ENCODE results near the gene OBP2B. TPM values are rescaled to one million over a fixed set of nuclear protein-coding genes. Genes with fewer than 3 reads are reported as not detected.
A peak's percentile ranks its signal among the peaks of the same experiment; 100 is the strongest.

The OBP2B gene
- total and polyA plus RNA-seq, 9 of the 15 experiments (the other 6 are each of a cell fraction or from before 2014, with no cell fraction given) = not detected

DNA sequence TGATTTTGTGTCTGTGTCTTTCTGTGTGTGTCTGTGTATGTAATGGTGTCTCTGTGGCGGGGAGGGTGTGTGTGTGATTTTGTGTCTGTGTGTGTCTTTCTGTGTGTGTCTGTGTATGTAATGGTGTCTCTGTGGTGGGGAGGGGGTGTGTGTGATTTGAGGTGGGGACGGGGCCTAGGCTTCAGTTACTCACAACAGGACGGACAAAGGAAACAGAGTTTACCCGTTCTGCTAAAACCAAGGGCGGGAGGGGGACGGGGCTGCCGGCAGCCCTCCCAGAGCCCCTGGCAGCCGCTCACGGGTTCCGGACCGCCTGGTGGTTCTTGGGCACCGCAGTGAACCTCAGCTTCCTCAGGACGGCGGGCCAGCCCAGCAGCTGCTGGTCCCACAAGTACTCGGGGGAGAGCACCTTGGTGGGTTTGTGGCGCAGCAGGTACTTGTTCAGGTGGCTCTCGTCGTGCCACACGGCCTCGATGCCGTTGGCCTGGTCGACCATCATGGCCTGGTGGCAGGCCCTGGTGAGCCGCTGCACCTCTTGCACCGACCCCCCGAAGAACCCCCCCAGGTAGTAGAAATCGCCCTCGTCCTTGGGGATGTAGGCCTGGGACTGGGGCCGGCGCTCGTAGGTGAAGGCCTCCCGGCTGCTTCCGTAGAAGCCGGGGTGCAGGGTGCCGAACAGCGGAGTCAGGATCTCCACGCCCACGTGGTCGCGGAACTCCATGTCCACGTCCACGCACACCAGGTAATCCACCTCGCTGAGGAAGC, 46.5 kb upstream of the OBP2B start:
- Histone ChIP-seq H3K27ac (ENCODE audit: extremely low read depth, low read depth, low read length) (no peak overlapping the region), H3K36me3 (ENCODE audit: control insufficient read depth, insufficient read depth, low read length) (peaks cover 42% of the 10 kb centered on the region; the same call in 2 of the 3 replicates), H3K9me3 (replicated peaks; ENCODE audit: control insufficient read depth, insufficient read depth, low read depth, low read length) (no peaks in the 10 kb centered on the region), H3K9me1 (ENCODE audit: control insufficient read depth, insufficient read depth, low read length) (no peaks in the 10 kb centered on the region), H3K4me1 (replicated peaks in 1 of 2; ENCODE audit: control insufficient read depth in 2 of 2, insufficient read depth in 2 of 2, low read length in 2 of 2) (peaks cover 3 to 50% of the 10 kb centered on the region in 2 experiments; a peak in 3 of 5 replicates), H3K27me3 (ENCODE audit: control insufficient read depth in 2 of 2, insufficient read depth in 2 of 2, low read length in 2 of 2) (no peaks in the 10 kb centered on the region; a peak in 1 of 5 replicates), H3K4me2 (ENCODE audit: insufficient read depth, low read length) (no peak overlapping the region), H3K4me3 (no peak overlapping the region), H4K20me1 (replicated peaks; ENCODE audit: control insufficient read depth, insufficient read depth, low read length) (peaks cover 1% of the 10 kb centered on the region; the same call in 1 of the 2 replicates), H3K9ac (ENCODE audit: insufficient read depth in 1 of 2, low read depth in 2 of 2, low read length in 2 of 2) (no peak overlapping the region), H3K79me2 (ENCODE audit: control insufficient read depth, insufficient read depth, low read length) (no peaks in the 10 kb centered on the region), H2AFZ (ENCODE audit: low read depth, low read length) (no peak overlapping the region)
- ATAC-seq = no peak
- DNase-seq (ENCODE audit: extremely low read depth in 1 of 4, low spot score in 3 of 4) = no peak
- BruUV-seq (replicated peaks) = no TSS peak
- FAIRE-seq = no peak
- in situ Hi-C loops (cut with MboI) = no loop called here
- ChIA-PET POLR2A (interaction anchor here (0.6 to 1.0 kb wide), 2 partner anchors 9 to 116 kb away, joined by 3 read pairs; no protein-coding TSS in a partner anchor), CTCF (ENCODE audit: low intra/inter-chr PET ratio) (no interaction called here)
- 97% methylated on average over 25 of the region's 42 CpGs for WGBS (ENCODE audit: insufficient coverage, low coverage, missing lambda C conversion rate)
- intact Hi-C loops (cut with micrococcal nuclease) = no loop called here
- TF ChIP-seq BRCA1 (IDR thresholded peaks at IDR 0.05) (no peak), BRCA1 (CRISPR knock-in tag; IDR thresholded peaks at IDR 0.05) (no peak), ZNF766 (CRISPR knock-in tag; conservative IDR thresholded peaks at IDR 0.05) (no peak), RBM22 (IDR thresholded peaks at IDR 0.05; ENCODE audit: low read depth, low read length, poor library complexity, severe bottlenecking) (peak; percentile 44), ZNF699 (CRISPR knock-in tag; IDR thresholded peaks at IDR 0.05; ENCODE audit: insufficient replicate concordance) (no peak), ZNF146 (CRISPR knock-in tag; IDR thresholded peaks at IDR 0.05; ENCODE audit: unreplicated experiment) (no peak), SREBF2 (CRISPR knock-in tag; IDR thresholded peaks at IDR 0.05) (no peak), PHF20 (IDR thresholded peaks at IDR 0.05; ENCODE audit: partially characterized antibody) (no peak), POLR2G (IDR thresholded peaks at IDR 0.05; ENCODE audit: low read depth, low read length) (peak; percentile 62; the same call in 1 of the 2 replicates), PTRF (tag; IDR thresholded peaks at IDR 0.05) (no peak), ZBTB43 (CRISPR knock-in tag; IDR thresholded peaks at IDR 0.05) (no peak), POLR2A (conservative IDR thresholded peaks at IDR 0.05) (no peak)
- TF ChIP-seq, protein P1, sequence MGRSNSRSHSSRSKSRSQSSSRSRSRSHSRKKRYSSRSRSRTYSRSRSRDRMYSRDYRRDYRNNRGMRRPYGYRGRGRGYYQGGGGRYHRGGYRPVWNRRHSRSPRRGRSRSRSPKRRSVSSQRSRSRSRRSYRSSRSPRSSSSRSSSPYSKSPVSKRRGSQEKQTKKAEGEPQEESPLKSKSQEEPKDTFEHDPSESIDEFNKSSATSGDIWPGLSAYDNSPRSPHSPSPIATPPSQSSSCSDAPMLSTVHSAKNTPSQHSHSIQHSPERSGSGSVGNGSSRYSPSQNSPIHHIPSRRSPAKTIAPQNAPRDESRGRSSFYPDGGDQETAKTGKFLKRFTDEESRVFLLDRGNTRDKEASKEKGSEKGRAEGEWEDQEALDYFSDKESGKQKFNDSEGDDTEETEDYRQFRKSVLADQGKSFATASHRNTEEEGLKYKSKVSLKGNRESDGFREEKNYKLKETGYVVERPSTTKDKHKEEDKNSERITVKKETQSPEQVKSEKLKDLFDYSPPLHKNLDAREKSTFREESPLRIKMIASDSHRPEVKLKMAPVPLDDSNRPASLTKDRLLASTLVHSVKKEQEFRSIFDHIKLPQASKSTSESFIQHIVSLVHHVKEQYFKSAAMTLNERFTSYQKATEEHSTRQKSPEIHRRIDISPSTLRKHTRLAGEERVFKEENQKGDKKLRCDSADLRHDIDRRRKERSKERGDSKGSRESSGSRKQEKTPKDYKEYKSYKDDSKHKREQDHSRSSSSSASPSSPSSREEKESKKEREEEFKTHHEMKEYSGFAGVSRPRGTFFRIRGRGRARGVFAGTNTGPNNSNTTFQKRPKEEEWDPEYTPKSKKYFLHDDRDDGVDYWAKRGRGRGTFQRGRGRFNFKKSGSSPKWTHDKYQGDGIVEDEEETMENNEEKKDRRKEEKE (IDR thresholded peaks at IDR 0.05; ENCODE audit: borderline replicate concordance in 1 of 2, control insufficient read depth in 1 of 2, low read depth in 2 of 2, low read length in 1 of 2) = no peak

Data from K562 (cell line).